Right ventricle myocardium superior (tissue), 1 donor: ENCODE data around the gene ABHD3. TPM values are rescaled to one million over a fixed set of nuclear protein-coding genes. Genes with fewer than 3 reads are reported as not detected.

ENCODE experiments used
- ATAC-seq: fragments of 200-7000 bp; cut with Tn5 transposase; one replicate; pipeline ENCODE4 v1.9.1; 2020; ENCODE audit warnings: mild to moderate bottlenecking; ENCODE audit not compliant: poor library complexity
- DNase-seq: peaks from one replicate; pipeline ENCODE4 v3.0.0-alpha.2; 2020
- intact Hi-C: fragments of 100-400 bp; cut with DNase I; formaldehyde crosslinking; loops from one replicate; pipeline ENCODE4 v1.11.2; 2022
- microRNA-seq: library from miRNA; unstranded; fragments of <30 nt; microRNA quantifications from one replicate; pipeline ENCODE4 v1.2.0, GENCODE V29; 2020
- total RNA-seq: library from RNA; stranded (reverse); fragmentation: NEBNext Ultra II Directional; extraction: Animal tissue kit (Norgen Biotek cat#: 25700); gene quantifications from one replicate; pipeline ENCODE4 v1.2.1, GENCODE V29; 2021
- donor health status: DM: no; HTN: yes; CAD: no; lungs with severe emphysema.

The ABHD3 gene
- total RNA-seq, 1 donor from 2014 or later = 5.0 TPM

DNA sequence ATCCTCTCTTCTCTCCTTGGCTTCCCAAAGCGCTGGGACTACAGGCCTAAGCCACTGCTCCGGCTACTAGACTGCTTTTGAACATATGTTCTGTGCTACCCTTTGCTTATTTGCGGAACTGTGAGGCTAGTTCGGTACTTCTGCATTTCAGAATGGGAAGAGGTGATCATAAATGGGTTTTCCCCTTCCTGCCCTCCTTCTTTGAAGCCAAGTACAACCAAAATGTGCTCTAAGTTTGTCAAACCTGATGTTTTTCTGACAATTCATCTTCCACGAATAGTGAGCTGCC, 102.3 kb downstream of the ABHD3 start:
- DNase-seq (no peak), ATAC-seq (no peak)
- intact Hi-C loops = no loop called here

Small RNAs within 50 kb of the gene (microRNA-seq; reads per million reads assigned to microRNA genes)
- not detected for gene MIR320C1

Other genes with a start within 250 kb of the ABHD3 start
- gene ESCO1, start 104.1 kb downstream of the ABHD3 start, total RNA-seq = 7.9 TPM
- gene SNRPD1, start 92.5 kb downstream of the ABHD3 start, total RNA-seq = 24.7 TPM
- 16.5 TPM for gene MIB1, start 36.0 kb upstream of the ABHD3 start, total RNA-seq